Panc1 (cell line): ENCODE data around the gene SART3.

Experiments
- POLR2AphosphoS5 ChIP-seq: IDR thresholded peaks from 2 replicates; pipeline ENCODE4 v1.6.1; 2012; ENCODE audit warnings: mild to moderate bottlenecking, low read depth, low read length, moderate library complexity
- REST ChIP-seq, 2 experiments: IDR thresholded peaks; 2 replicates each; pipeline ENCODE4 v1.6.1; 2011 to 2012; ENCODE audit warnings: low read depth in 2 of 2, control low read depth in 1 of 2, low read length in 1 of 2, mild to moderate bottlenecking in 1 of 2, moderate library complexity in 1 of 2; ENCODE audit not compliant: insufficient read depth in 1 of 2
- SIN3A ChIP-seq: IDR thresholded peaks from 2 replicates; pipeline ENCODE4 v1.6.1; 2012; ENCODE audit warnings: low read depth, mild to moderate bottlenecking, low read length, moderate library complexity, borderline replicate concordance; ENCODE audit not compliant: insufficient read depth
- TCF7L2 ChIP-seq: IDR thresholded peaks from 2 replicates; pipeline ENCODE4 v1.6.1; 2011; ENCODE audit warnings: mild to moderate bottlenecking, low read depth, low read length, inconsistent platforms
- TF ChIP-seq, protein P1 (sequence below): fragments of 450-650 bp; IDR thresholded peaks from 2 replicates; pipeline ENCODE4 v1.5.1; 2017; ENCODE audit warnings: mild to moderate bottlenecking

- TF ChIP-seq, protein P1, sequence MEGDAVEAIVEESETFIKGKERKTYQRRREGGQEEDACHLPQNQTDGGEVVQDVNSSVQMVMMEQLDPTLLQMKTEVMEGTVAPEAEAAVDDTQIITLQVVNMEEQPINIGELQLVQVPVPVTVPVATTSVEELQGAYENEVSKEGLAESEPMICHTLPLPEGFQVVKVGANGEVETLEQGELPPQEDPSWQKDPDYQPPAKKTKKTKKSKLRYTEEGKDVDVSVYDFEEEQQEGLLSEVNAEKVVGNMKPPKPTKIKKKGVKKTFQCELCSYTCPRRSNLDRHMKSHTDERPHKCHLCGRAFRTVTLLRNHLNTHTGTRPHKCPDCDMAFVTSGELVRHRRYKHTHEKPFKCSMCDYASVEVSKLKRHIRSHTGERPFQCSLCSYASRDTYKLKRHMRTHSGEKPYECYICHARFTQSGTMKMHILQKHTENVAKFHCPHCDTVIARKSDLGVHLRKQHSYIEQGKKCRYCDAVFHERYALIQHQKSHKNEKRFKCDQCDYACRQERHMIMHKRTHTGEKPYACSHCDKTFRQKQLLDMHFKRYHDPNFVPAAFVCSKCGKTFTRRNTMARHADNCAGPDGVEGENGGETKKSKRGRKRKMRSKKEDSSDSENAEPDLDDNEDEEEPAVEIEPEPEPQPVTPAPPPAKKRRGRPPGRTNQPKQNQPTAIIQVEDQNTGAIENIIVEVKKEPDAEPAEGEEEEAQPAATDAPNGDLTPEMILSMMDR: no peak
- no peak for TF ChIP-seq SIN3A
- no peak for TF ChIP-seq POLR2AphosphoS5
- TF ChIP-seq REST (IDR thresholded peaks at IDR 0.05; ENCODE audit: insufficient read depth in 1 of 2, low read depth in 2 of 2, low read length in 1 of 2): no peak
- TF ChIP-seq TCF7L2: no peak
Measured at GRCh38 chr12:108518101-108518715, 42.8 kb downstream of the SART3 start.
